DOHH2 (cell line): ENCODE data around the gene BCL3.

Experiments
- EZH2phosphoT487 ChIP-seq: fragments of 200-600 bp; sonication (generic); IDR thresholded peaks from 2 replicates; pipeline ENCODE4 v1.6.1; 2017; ENCODE audit warnings: borderline replicate concordance, mild to moderate bottlenecking, antibody characterized with exemption, low read length, moderate library complexity, mixed read lengths
- TF ChIP-seq, protein P1 (sequence below): fragments of 200-600 bp; sonication (generic); IDR thresholded peaks from one replicate; pipeline ENCODE4 v1.5.1; 2014; ENCODE audit warnings: antibody characterized with exemption, mild to moderate bottlenecking, low read depth, low read length; ENCODE audit not compliant: poor library complexity, severe bottlenecking

DNA sequence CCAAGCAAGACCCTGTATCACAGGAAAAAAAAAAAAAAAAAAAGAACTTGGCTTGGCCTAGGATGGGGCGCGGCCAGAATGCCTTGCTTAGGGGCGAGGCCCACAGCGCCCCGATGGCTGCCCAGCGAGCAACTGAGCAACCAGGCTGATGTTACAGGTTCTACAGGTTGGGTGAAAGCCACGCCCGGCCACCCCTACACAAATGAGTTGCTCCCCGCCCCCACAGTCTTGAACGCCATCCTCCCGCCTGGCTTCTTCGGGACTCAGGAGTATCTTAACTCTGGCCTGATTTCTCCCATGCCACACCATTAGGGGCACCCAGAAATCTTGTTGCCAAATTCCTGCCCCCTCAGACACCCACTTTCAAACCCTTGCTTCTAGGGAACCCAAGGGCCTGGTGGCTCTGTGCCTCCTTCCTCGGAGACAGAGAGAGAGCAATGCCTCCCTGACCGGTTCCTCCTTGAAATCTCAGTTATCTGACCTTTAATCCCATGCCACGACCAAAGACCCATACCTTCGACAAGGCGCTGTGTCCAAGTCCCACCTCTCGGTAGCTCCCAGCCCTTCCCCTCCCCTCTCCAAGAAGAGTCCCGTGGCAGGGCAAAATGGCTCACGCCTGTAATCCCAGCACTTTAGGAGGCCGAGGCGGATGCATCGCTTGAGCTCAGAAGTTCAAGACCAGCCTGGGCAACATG is 28.0 kb downstream of the BCL3 start:
- TF ChIP-seq, protein P1, sequence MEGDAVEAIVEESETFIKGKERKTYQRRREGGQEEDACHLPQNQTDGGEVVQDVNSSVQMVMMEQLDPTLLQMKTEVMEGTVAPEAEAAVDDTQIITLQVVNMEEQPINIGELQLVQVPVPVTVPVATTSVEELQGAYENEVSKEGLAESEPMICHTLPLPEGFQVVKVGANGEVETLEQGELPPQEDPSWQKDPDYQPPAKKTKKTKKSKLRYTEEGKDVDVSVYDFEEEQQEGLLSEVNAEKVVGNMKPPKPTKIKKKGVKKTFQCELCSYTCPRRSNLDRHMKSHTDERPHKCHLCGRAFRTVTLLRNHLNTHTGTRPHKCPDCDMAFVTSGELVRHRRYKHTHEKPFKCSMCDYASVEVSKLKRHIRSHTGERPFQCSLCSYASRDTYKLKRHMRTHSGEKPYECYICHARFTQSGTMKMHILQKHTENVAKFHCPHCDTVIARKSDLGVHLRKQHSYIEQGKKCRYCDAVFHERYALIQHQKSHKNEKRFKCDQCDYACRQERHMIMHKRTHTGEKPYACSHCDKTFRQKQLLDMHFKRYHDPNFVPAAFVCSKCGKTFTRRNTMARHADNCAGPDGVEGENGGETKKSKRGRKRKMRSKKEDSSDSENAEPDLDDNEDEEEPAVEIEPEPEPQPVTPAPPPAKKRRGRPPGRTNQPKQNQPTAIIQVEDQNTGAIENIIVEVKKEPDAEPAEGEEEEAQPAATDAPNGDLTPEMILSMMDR: no peak
- no peak for TF ChIP-seq EZH2phosphoT487
